ENCODE results near the gene ATF3.

DNA sequence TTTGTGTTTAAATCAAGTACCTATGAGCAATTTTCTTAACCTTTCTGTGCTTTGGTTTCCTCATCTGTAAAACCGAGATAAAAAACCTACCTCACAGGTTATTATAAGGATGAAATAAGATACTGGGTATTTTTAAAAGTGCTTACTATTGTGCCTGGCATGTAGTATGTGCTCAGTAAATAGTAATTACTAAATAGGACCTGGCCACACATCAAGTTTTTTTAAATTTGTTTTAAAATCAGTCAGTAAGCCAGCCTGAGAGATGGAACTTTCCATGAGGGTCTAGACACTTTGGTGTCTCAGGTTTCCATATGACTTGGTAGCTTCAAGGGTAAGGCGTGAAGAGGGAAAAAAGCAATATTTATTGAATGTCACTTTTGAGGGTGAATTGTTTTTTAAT, 7.0 kb upstream of the ATF3 start:
- TF ChIP-seq POLR2A (IDR thresholded peaks at IDR 0.05) (no peak), POLR2AphosphoS5 (IDR thresholded peaks at IDR 0.05) (no peak), EP300 (IDR thresholded peaks at IDR 0.05) (no peak)
- TF ChIP-seq, protein P1, sequence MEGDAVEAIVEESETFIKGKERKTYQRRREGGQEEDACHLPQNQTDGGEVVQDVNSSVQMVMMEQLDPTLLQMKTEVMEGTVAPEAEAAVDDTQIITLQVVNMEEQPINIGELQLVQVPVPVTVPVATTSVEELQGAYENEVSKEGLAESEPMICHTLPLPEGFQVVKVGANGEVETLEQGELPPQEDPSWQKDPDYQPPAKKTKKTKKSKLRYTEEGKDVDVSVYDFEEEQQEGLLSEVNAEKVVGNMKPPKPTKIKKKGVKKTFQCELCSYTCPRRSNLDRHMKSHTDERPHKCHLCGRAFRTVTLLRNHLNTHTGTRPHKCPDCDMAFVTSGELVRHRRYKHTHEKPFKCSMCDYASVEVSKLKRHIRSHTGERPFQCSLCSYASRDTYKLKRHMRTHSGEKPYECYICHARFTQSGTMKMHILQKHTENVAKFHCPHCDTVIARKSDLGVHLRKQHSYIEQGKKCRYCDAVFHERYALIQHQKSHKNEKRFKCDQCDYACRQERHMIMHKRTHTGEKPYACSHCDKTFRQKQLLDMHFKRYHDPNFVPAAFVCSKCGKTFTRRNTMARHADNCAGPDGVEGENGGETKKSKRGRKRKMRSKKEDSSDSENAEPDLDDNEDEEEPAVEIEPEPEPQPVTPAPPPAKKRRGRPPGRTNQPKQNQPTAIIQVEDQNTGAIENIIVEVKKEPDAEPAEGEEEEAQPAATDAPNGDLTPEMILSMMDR (IDR thresholded peaks at IDR 0.05) = no peak
